Keratinocyte (primary cell): ENCODE measurements around the gene THBS2.

Experiments
- EZH2 ChIP-seq: IDR thresholded peaks from one replicate; pipeline ENCODE4 v1.6.1; 2012; ENCODE audit warnings: inconsistent platforms, mild to moderate bottlenecking, low read length, moderate library complexity
- TF ChIP-seq, protein P1 (sequence below), 3 experiments: IDR thresholded peaks in 1 of 3; conservative IDR thresholded peaks in 1 of 3; optimal IDR thresholded peaks in 1 of 3; 2 replicates in 2 of 3; 3 replicates in 1 of 3; pipeline versions ENCODE3 to v1.5.1; 2011; ENCODE audit warnings: low read length in 3 of 3, mild to moderate bottlenecking in 3 of 3, moderate library complexity in 2 of 3, control low read depth in 1 of 3, inconsistent platforms in 1 of 3; ENCODE audit not compliant: insufficient read depth in 2 of 3; ENCODE audit errors: extremely low read depth in 1 of 3

DNA sequence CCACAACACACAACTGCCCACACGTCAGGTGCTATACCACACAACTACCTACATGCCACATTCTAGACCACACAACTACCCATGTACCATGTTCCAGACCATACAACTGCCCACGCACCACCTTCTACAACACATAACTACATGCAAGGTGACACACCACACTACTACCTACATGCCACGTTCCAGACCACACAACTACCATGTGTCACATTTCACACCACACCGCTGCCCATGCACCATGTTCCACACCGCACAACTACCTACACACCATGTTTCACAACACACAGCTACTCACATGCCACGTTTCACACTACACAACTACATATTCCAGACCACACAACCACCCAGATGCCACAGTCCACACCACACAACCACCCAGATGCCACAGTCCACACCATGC, 19.8 kb downstream of the THBS2 start:
- TF ChIP-seq, protein P1, sequence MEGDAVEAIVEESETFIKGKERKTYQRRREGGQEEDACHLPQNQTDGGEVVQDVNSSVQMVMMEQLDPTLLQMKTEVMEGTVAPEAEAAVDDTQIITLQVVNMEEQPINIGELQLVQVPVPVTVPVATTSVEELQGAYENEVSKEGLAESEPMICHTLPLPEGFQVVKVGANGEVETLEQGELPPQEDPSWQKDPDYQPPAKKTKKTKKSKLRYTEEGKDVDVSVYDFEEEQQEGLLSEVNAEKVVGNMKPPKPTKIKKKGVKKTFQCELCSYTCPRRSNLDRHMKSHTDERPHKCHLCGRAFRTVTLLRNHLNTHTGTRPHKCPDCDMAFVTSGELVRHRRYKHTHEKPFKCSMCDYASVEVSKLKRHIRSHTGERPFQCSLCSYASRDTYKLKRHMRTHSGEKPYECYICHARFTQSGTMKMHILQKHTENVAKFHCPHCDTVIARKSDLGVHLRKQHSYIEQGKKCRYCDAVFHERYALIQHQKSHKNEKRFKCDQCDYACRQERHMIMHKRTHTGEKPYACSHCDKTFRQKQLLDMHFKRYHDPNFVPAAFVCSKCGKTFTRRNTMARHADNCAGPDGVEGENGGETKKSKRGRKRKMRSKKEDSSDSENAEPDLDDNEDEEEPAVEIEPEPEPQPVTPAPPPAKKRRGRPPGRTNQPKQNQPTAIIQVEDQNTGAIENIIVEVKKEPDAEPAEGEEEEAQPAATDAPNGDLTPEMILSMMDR (optimal IDR thresholded peaks at IDR 0.05 in 1 of 3, IDR thresholded peaks at IDR 0.05 in 1 of 3, conservative IDR thresholded peaks at IDR 0.05 in 1 of 3; ENCODE audit: extremely low read depth in 1 of 3, insufficient read depth in 2 of 3, low read length in 3 of 3), result no peak
- TF ChIP-seq EZH2, result no peak
